A549 (cell line): ENCODE measurements around the gene SMYD5.
"Not testable (repeated sequence)": the region's sequence is repeated elsewhere in the genome, so short reads cannot be mapped to it uniquely, and the experiment has no call there.

Experiments
- CBX2 ChIP-seq: fragments of 200-600 bp; sonication (generic); IDR thresholded peaks from 2 replicates; pipeline ENCODE4 v1.6.1; 2016; ENCODE audit warnings: low read depth, mild to moderate bottlenecking, borderline replicate concordance
- CTCF ChIP-seq: fragments of >200 bp; sonication (Bioruptor Twin); formaldehyde crosslinking; IDR thresholded peaks from 3 replicates; pipeline ENCODE4 v1.5.1; 2016
- HDAC2 ChIP-seq: fragments of 200-600 bp; sonication (generic); IDR thresholded peaks from 2 replicates; pipeline ENCODE4 v1.6.1; 2016
- HEYL ChIP-seq: fragments of 250-450 bp; sonication (Bioruptor Pico); IDR thresholded peaks from 2 replicates; pipeline ENCODE4 v1.8.0; 2021; ENCODE audit warnings: mild to moderate bottlenecking, moderate library complexity
- HOXA7 ChIP-seq: fragments of 250-450 bp; sonication (Bioruptor Pico); IDR thresholded peaks from 2 replicates; pipeline ENCODE4 v1.5.0; 2020; ENCODE audit warnings: mild to moderate bottlenecking, moderate library complexity
- POLR2A ChIP-seq: IDR thresholded peaks from 2 replicates; pipeline ENCODE4 v1.6.1; 2012; ENCODE audit warnings: mild to moderate bottlenecking, low read length

GRCh38 chr2:73170341-73170740 lies 43.7 kb upstream of the SMYD5 start:
- TF ChIP-seq CBX2; HOXA7 (CRISPR knock-in tag); CTCF; POLR2A; HDAC2; HEYL (CRISPR knock-in tag): not testable (repeated sequence)
